ENCODE measurements around the gene F2RL1.
"Not testable (repeated sequence)": the region's sequence is repeated elsewhere in the genome, so short reads cannot be mapped to it uniquely, and the experiment has no call there.

F2RL1 gene

DNA sequence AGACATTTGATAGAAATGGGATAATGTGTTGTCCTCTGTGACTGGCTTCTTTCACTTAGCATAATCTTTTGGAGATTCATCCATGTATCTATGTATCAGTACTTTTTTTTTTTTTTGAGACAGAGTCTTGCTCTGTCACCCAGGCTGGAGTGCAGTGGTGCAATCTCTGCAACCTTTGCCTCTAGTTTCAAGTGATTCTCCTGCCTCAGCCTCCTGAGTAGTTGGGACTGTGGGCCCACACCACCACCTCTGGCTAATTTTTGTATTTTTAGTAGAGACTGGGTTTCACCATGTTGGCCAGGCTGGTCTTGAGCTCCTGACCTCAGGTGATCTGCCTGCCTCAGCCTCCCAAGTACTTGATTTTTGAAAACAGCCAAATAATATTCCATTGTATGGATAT lies 7.6 kb downstream of the F2RL1 start:
- H3K4me1 ChIP-seq (ENCODE audit: insufficient read depth, low read length); H3K9ac ChIP-seq (ENCODE audit: low read depth, low read length); H3K36me3 ChIP-seq (ENCODE audit: insufficient read depth, low read length); H3K9me3 ChIP-seq (ENCODE audit: insufficient read depth, low read depth, low read length); H3K4me3 ChIP-seq (ENCODE audit: low read length); H3K27me3 ChIP-seq (ENCODE audit: insufficient read depth, low read length); H3K27ac ChIP-seq (ENCODE audit: low read depth, low read length): not testable (repeated sequence)

DNA sequence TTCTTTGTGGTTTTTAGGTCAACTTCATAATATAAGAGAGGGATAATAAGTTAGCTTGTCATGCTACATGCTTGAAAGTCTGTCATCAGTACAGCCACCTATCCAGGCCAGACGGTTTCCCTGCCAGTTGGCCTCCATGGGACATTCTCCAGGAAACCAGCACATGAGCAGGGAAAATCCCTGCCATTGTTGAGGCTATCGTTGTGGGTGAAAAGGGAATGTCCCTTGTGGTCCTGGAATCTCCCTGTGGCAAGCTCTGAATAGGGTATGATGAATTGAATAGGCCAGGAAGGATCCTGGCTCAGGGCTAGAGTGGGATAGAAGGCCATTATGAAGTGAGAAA lies 12.3 kb downstream of the F2RL1 start:
- WGBS, result 56% methylated on average over 2 of the region's 2 CpGs
- Histone ChIP-seq H3K4me3 (ENCODE audit: low read length) (no peak overlapping the region), H3K4me1 (ENCODE audit: insufficient read depth, low read length) (peaks cover 9% of the 10 kb centered on the region; the same call in 1 of the 2 replicates), H3K9me3 (ENCODE audit: insufficient read depth, low read depth, low read length) (no peaks in the 10 kb centered on the region), H3K27me3 (ENCODE audit: insufficient read depth, low read length) (no peaks in the 10 kb centered on the region), H3K9ac (ENCODE audit: low read depth, low read length) (no peak overlapping the region), H3K27ac (ENCODE audit: low read depth, low read length) (no peak overlapping the region), H3K36me3 (ENCODE audit: insufficient read depth, low read length) (peaks cover 33% of the 10 kb centered on the region)

DNA sequence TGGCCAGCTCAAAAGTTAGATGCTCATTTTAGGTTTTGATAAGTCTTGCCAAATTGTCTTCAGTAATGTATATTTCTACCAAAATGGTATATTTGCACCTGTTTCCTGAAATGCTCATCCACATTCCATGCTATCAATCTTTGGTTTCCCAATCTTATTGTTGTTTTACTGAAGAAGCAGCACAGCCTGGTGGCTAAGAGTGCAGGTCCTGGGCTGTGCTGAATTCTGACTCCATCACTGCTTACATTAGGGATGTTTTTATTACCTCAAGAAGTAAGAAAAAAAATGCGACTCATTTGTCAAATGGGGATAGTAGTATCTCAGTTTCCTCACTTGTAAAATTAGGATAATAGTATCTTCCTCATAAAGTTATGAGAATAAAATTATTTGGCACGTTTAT lies 17.4 kb downstream of the F2RL1 start:
- no peak overlapping the region for H3K9ac ChIP-seq (ENCODE audit: low read depth, low read length)
- H3K9me3 ChIP-seq (ENCODE audit: insufficient read depth, low read depth, low read length), result no peaks in the 10 kb centered on the region
- H3K36me3 ChIP-seq (ENCODE audit: insufficient read depth, low read length), result peaks cover 32% of the 10 kb centered on the region
- WGBS, result no CpG with 5 or more reads among the region's 2 CpGs
- H3K4me1 ChIP-seq (ENCODE audit: insufficient read depth, low read length), result peaks cover 12% of the 10 kb centered on the region
- H3K27ac ChIP-seq (ENCODE audit: low read depth, low read length), result no peak overlapping the region
- H3K27me3 ChIP-seq (ENCODE audit: insufficient read depth, low read length), result no peaks in the 10 kb centered on the region
- H3K4me3 ChIP-seq (ENCODE audit: low read length), result no peak overlapping the region

DNA sequence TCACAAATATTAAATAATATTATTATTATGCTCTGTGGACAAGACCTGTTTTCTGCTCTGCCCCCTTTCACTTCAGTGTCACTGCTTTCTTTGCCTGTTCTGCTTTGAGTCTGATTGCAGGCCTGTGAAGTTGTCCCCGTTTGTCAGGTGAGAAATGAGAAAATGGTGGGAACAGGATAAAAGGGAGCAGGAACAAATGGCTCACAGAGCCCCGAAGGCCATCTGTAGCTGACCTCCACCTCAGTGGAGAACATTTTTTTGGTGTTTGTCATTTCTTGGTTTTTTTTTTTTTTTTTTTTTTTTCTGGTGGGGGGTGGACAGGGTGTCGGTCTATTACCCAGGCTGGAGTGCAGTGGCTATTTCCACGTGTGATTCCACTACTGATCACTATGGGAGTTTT lies 17.8 kb downstream of the F2RL1 start:
- no peaks in the 10 kb centered on the region for H3K27me3 ChIP-seq (ENCODE audit: insufficient read depth, low read length)
- no peak overlapping the region for H3K27ac ChIP-seq (ENCODE audit: low read depth, low read length)
- H3K4me1 ChIP-seq (ENCODE audit: insufficient read depth, low read length), result peaks cover 10% of the 10 kb centered on the region
- H3K36me3 ChIP-seq (ENCODE audit: insufficient read depth, low read length), result peaks cover 32% of the 10 kb centered on the region
- WGBS, result 89% methylated on average over 4 of the region's 4 CpGs
- H3K4me3 ChIP-seq (ENCODE audit: low read length), result no peak overlapping the region
- no peaks in the 10 kb centered on the region for H3K9me3 ChIP-seq (ENCODE audit: insufficient read depth, low read depth, low read length)
- H3K9ac ChIP-seq (ENCODE audit: low read depth, low read length), result no peak overlapping the region

DNA sequence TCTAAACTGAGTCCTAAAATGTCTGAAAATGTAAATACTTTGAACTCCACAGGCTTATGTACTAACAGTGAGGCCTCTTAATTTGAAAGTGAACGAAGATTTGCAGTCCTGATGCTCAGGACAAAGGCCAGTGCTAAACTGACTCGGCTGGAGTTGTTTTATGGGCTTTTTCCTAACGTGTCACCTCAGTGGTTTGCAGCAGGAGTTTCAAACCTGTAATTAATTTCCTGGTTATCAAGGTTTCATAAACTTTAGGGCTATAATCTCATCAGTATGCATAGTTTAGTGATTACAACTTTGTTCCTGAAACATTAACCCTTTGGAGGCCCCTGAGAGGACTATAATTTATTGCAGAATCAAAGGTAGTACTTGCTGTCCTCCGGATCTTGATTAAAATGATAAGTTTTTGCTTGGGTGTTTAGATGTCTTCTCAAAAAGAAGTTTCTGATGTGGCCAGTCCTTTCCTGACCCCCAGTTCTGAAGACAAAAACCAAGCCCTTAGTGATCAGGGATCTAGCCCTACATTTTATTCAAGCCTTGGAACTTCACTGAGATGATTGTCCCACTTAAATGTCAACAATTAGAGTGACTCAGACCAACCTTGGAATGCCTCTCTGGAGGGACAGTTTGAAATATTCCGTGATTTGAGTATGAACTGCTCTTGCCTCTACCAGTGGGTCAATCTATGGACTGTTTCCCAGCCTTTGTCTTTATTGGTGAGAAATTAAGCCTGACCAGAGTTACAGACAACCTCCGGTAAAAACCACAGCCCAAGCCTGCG lies 19.8 kb downstream of the F2RL1 start:
- Histone ChIP-seq H3K4me1 (ENCODE audit: insufficient read depth, low read length) (peaks cover 10% of the 10 kb centered on the region), H3K4me3 (ENCODE audit: low read length) (no peak overlapping the region), H3K36me3 (ENCODE audit: insufficient read depth, low read length) (peaks cover 20% of the 10 kb centered on the region), H3K27ac (ENCODE audit: low read depth, low read length) (peak overlapping the region; percentile 21; the same call in 1 of the 2 replicates), H3K9ac (ENCODE audit: low read depth, low read length) (no peak overlapping the region), H3K9me3 (ENCODE audit: insufficient read depth, low read depth, low read length) (no peaks in the 10 kb centered on the region), H3K27me3 (ENCODE audit: insufficient read depth, low read length) (no peaks in the 10 kb centered on the region)
- 57% methylated on average over 7 of the region's 7 CpGs for WGBS

DNA sequence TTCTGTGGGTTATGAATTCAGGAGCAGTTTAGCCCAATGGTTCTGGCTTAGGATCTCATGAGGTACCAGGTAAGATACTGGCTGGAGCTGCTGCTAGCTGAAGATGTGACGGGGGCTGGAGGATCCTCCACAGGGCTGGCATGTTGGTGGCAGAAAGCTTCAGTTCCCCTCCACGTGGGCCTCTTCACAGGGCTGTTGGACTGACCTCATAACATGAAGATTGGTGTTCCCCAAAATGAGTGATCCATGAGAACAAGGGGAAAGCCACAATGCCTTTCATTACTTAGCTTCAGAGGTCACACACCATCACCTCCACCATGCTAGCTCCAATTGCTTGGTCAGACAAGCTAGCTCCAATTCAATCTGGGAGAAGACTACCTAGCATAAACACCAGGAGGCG lies 22.5 kb downstream of the F2RL1 start:
- WGBS, result 75% methylated on average over 3 of the region's 3 CpGs
- H3K4me1 ChIP-seq (ENCODE audit: insufficient read depth, low read length), result peaks cover 10% of the 10 kb centered on the region
- H3K9me3 ChIP-seq (ENCODE audit: insufficient read depth, low read depth, low read length), result no peaks in the 10 kb centered on the region
- H3K27ac ChIP-seq (ENCODE audit: low read depth, low read length), result no peak overlapping the region
- no peaks in the 10 kb centered on the region for H3K36me3 ChIP-seq (ENCODE audit: insufficient read depth, low read length)
- H3K9ac ChIP-seq (ENCODE audit: low read depth, low read length), result no peak overlapping the region
- H3K4me3 ChIP-seq (ENCODE audit: low read length), result no peak overlapping the region
- H3K27me3 ChIP-seq (ENCODE audit: insufficient read depth, low read length), result no peaks in the 10 kb centered on the region

DNA sequence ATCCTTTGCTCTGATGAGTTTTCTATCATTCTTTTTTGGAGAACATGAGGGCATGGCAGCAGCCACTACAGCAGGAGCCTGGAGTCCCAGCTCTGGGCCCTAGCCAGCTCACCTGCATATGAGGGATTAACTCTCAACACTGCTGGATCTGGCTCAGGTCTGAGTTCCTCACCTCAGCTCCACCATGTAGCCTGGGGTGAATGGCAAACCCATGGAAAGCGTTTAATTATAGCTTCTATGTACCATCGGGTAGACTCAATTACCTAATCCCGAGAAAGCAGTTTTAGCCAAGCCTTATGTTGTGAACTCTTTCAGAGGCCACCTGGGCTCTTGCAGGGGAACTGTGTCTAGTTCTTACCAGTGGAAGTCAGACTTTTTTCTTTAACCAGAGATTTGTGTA lies 27.1 kb downstream of the F2RL1 start:
- Histone ChIP-seq H3K9me3 (ENCODE audit: insufficient read depth, low read depth, low read length) (no peaks in the 10 kb centered on the region), H3K9ac (ENCODE audit: low read depth, low read length) (no peak overlapping the region), H3K27me3 (ENCODE audit: insufficient read depth, low read length) (no peaks in the 10 kb centered on the region), H3K27ac (ENCODE audit: low read depth, low read length) (no peak overlapping the region), H3K36me3 (ENCODE audit: insufficient read depth, low read length) (no peaks in the 10 kb centered on the region), H3K4me3 (ENCODE audit: low read length) (no peak overlapping the region), H3K4me1 (ENCODE audit: insufficient read depth, low read length) (no peaks in the 10 kb centered on the region)
- WGBS, result 97% methylated on average over 3 of the region's 3 CpGs

DNA sequence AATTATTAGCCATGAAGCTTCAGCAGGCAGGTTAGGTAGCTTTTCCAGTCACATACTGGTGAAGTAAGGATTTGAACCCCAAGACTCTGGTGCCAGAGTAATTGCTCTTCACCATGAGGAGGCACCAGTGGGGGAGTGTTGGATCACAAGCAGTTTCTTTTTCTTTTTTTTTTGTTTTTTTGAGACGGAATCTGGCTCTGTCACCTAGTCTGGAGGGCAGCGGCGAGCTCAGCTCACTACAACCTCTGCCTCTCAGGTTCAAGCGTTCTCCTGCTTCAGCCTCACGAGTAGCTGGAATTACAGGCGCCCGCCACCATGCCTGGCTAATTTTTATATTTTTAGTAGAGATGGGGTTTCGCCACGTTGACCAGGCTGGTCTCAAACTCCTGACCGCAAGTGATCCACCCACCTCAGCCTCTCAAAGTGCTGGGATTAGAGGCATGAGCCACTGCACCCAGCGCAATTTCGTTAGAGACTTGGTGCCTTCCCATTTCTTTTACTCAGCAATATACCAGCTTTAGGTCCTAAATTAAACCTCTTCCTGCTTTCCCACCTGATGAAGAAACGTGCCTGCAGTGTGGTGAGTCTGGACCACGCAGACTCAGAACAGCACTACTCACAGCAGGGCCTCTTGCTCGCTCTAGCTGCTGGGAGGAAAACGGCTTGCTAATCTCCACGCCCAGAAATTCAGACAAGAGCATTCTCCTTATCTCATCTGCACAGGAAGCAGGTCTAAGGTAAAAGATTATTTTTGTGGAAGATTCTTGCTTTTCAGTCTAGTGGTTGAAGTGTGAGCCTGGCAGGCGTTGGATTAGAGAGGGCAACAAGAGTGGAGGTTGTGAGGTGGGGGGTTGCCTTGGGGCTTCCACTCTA lies 30.8 kb downstream of the F2RL1 start, which contains the start of gene S100Z:
S100Z (plus strand) TSS at position 596 of the 873 bp plus-strand sequence. CDS start 25,346 bp downstream, outside the sequence.
- Histone ChIP-seq H3K27me3 (ENCODE audit: insufficient read depth, low read length) (no peaks in the 10 kb centered on the region), H3K9ac (ENCODE audit: low read depth, low read length) (no peak within 1 kb of the TSS), H3K36me3 (ENCODE audit: insufficient read depth, low read length) (no peaks in the 10 kb centered on the region), H3K4me3 (ENCODE audit: low read length) (no peak within 1 kb of the TSS), H3K4me1 (ENCODE audit: insufficient read depth, low read length) (no peaks in the 10 kb centered on the region), H3K9me3 (ENCODE audit: insufficient read depth, low read depth, low read length) (peaks cover 7% of the 10 kb centered on the region), H3K27ac (ENCODE audit: low read depth, low read length) (no peak within 1 kb of the TSS)
- 83% methylated on average over 18 of the region's 18 CpGs for WGBS

DNA sequence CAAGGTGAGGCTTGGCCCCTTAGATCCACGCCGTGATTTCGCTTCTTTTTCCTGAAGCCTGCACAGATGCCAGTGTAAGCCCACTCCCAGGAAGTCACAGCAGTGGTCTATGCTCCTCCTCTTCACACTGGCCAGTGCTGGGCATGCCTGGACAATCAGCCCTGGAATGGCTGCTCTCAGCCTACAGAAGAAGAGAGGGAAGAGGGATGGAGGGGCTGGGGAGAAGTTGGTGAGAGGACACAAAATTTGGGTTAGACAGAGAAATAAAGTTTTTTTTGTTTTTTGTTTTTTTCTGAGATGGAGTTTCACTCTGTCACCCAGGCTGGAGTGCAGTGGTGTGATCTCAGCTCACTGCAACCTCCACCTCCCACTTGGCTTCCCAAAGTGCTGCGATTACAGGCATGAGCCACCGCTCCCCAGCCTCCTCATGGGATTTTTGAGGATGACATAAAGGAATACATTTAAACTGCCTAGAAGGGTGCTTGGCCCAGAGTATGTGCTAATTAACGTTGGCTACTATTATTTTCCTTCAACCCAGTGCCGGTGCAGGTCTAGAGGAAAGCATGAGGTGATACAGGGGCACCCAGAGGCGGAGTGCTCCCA lies 31.8 kb downstream of the F2RL1 start:
- peaks cover 11% of the 10 kb centered on the region for H3K9me3 ChIP-seq (ENCODE audit: insufficient read depth, low read depth, low read length)
- H3K4me1 ChIP-seq (ENCODE audit: insufficient read depth, low read length), result no peaks in the 10 kb centered on the region
- no peak overlapping the region for H3K4me3 ChIP-seq (ENCODE audit: low read length)
- no peak overlapping the region for H3K27ac ChIP-seq (ENCODE audit: low read depth, low read length)
- H3K27me3 ChIP-seq (ENCODE audit: insufficient read depth, low read length), result no peaks in the 10 kb centered on the region
- 96% methylated on average over 8 of the region's 8 CpGs for WGBS
- no peaks in the 10 kb centered on the region for H3K36me3 ChIP-seq (ENCODE audit: insufficient read depth, low read length)
- no peak overlapping the region for H3K9ac ChIP-seq (ENCODE audit: low read depth, low read length)

DNA sequence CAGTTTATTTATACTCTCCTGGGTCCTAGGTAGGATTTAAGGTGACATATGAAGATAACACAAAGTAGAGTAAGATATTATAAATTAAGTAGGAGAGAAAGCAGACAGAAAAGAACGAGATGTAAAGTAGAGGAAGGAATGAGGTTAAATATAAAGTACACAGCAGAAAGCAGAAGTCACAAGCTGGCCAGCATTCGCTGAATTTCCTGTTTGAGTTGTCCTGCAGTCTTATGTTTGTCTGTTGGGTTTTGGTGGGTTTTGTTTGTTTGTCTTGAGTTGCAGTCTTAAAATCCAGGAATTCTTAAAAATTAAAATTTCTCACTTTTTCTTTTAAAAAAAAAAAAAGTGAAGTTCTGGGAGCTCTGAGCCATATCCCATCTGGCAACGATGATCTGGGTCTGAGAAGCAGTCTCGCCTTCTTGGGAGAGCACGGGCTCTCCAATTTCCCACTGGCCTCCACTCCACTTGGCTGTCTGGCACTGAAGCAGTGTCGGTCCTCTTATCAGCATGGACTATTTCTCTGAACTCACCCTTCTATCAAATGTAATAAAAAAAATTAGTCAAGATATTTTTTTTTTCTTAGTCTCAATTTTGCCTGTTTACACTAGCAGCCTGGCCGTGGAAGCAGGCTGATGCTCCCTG lies 33.0 kb downstream of the F2RL1 start:
- Histone ChIP-seq H3K27me3 (ENCODE audit: insufficient read depth, low read length) (no peaks in the 10 kb centered on the region), H3K4me1 (ENCODE audit: insufficient read depth, low read length) (no peaks in the 10 kb centered on the region), H3K4me3 (ENCODE audit: low read length) (no peak overlapping the region), H3K36me3 (ENCODE audit: insufficient read depth, low read length) (no peaks in the 10 kb centered on the region), H3K9me3 (ENCODE audit: insufficient read depth, low read depth, low read length) (peaks cover 11% of the 10 kb centered on the region), H3K9ac (ENCODE audit: low read depth, low read length) (no peak overlapping the region), H3K27ac (ENCODE audit: low read depth, low read length) (no peak overlapping the region)
- WGBS, result 91% methylated on average over 7 of the region's 7 CpGs

DNA sequence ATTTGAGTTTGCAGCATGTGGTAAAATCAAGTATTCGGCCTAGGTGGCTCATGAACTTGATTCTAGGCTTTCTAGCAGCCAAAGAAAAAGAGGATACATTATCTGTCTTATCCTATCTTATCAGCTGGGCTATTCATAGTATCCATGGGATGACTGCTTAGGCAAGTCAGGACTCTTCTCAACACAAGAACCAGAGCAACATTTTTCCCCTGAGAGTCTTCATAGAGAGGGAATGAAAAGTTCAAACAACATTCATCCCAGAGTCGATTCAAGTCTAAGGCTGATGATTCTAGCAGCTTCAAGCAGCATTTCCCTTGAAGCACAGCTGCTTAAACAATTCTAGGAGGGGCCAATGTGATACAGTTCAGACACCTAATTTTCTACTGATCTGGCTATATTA lies 33.9 kb downstream of the F2RL1 start:
- no peak overlapping the region for H3K27ac ChIP-seq (ENCODE audit: low read depth, low read length)
- H3K9ac ChIP-seq (ENCODE audit: low read depth, low read length), result no peak overlapping the region
- no peaks in the 10 kb centered on the region for H3K36me3 ChIP-seq (ENCODE audit: insufficient read depth, low read length)
- WGBS, result 88% methylated on average over 2 of the region's 2 CpGs
- no peaks in the 10 kb centered on the region for H3K27me3 ChIP-seq (ENCODE audit: insufficient read depth, low read length)
- H3K4me3 ChIP-seq (ENCODE audit: low read length), result no peak overlapping the region
- H3K4me1 ChIP-seq (ENCODE audit: insufficient read depth, low read length), result no peaks in the 10 kb centered on the region
- H3K9me3 ChIP-seq (ENCODE audit: insufficient read depth, low read depth, low read length), result peaks cover 11% of the 10 kb centered on the region
